HepG2 (cell line): Measurements from ENCODE around the gene IDNK. TPM values are rescaled to one million over a fixed set of nuclear protein-coding genes. Genes with fewer than 3 reads are reported as not detected.
A peak's percentile ranks its signal among the peaks of the same experiment; 100 is the strongest.

Experiments used
- ARHGAP35 ChIP-seq: sonication (generic); formaldehyde crosslinking; IDR thresholded peaks from 2 replicates; pipeline ENCODE4 v1.9.0; 2022; ENCODE audit warnings: mild to moderate bottlenecking, inconsistent platforms, moderate library complexity, missing genetic modification reagents, borderline replicate concordance
- BHLHE40 ChIP-seq: IDR thresholded peaks from 2 replicates; pipeline ENCODE4 v1.6.1; 2011; ENCODE audit warnings: low read length, improper control_type of control experiment
- ELF1 ChIP-seq: sonication (generic); formaldehyde crosslinking; IDR thresholded peaks from 2 replicates; pipeline ENCODE4 v1.4.0; 2020; ENCODE audit warnings: missing genetic modification reagents
- FOXM1 ChIP-seq: sonication (generic); formaldehyde crosslinking; IDR thresholded peaks from 2 replicates; pipeline ENCODE4 v1.5.0; 2020; ENCODE audit warnings: missing genetic modification reagents
- FUBP1 ChIP-seq: sonication (generic); formaldehyde crosslinking; IDR thresholded peaks from 2 replicates; pipeline ENCODE4 v1.5.1; 2020; ENCODE audit warnings: missing genetic modification reagents, mild to moderate bottlenecking, borderline replicate concordance
- HIC2 ChIP-seq: sonication (generic); formaldehyde crosslinking; IDR thresholded peaks from 2 replicates; pipeline ENCODE4 v1.9.0; 2022; ENCODE audit warnings: low read depth, missing genetic modification reagents
- KDM5B ChIP-seq: sonication (generic); formaldehyde crosslinking; IDR thresholded peaks from 2 replicates; pipeline ENCODE4 v1.4.0; 2020; ENCODE audit warnings: missing genetic modification reagents, mild to moderate bottlenecking, borderline replicate concordance
- NFKBIZ ChIP-seq: IDR thresholded peaks from 2 replicates; pipeline ENCODE4 v1.6.1; 2018; ENCODE audit warnings: missing genetic modification reagents, missing compliant biosample characterization
- NR2F1 ChIP-seq, 2 experiments: fragments of 450-650 bp in 1 of 2; formaldehyde crosslinking in 1 of 2; IDR thresholded peaks; 2 replicates each; pipeline versions ENCODE4 v1.5.0 to v1.6.1; 2016 to 2020; ENCODE audit warnings: mild to moderate bottlenecking in 1 of 2, missing compliant biosample characterization in 1 of 2, missing genetic modification reagents in 1 of 2, moderate library complexity in 1 of 2
- PCBP1 ChIP-seq: fragments of 200-400 bp; formaldehyde crosslinking; IDR thresholded peaks from 2 replicates; pipeline ENCODE4 v1.6.1; 2017; ENCODE audit warnings: mild to moderate bottlenecking, low read depth, low read length, borderline replicate concordance
- PHF8 ChIP-seq: sonication (generic); formaldehyde crosslinking; IDR thresholded peaks from 2 replicates; pipeline ENCODE4 v1.5.0; 2020; ENCODE audit warnings: missing genetic modification reagents
- RFX1 ChIP-seq: fragments of 450-650 bp; IDR thresholded peaks from 2 replicates; pipeline ENCODE4 v1.6.1; 2017
- SATB2 ChIP-seq: sonication (generic); formaldehyde crosslinking; IDR thresholded peaks from 2 replicates; pipeline ENCODE4 v1.5.0; 2020; ENCODE audit warnings: missing genetic modification reagents
- SNRNP70 ChIP-seq: fragments of 200-400 bp; formaldehyde crosslinking; IDR thresholded peaks from 2 replicates; pipeline ENCODE4 v1.6.1; 2017; ENCODE audit warnings: mild to moderate bottlenecking, low read depth, low read length, moderate library complexity
- SP1 ChIP-seq, 2 experiments: fragments of 450-650 bp in 1 of 2; sonication (generic) in 1 of 2; formaldehyde crosslinking in 1 of 2; IDR thresholded peaks; 2 replicates each; pipeline versions ENCODE4 v1.4.0 to v1.6.1; 2016 to 2020; ENCODE audit warnings: missing genetic modification reagents in 1 of 2
- TFE3 ChIP-seq: IDR thresholded peaks from 2 replicates; pipeline ENCODE4 v1.6.1; 2016
- TOPORS ChIP-seq: sonication (generic); formaldehyde crosslinking; IDR thresholded peaks from 2 replicates; pipeline ENCODE4 v1.8.0; 2023; ENCODE audit warnings: mild to moderate bottlenecking, missing genetic modification reagents
- ZEB1 ChIP-seq: IDR thresholded peaks from 2 replicates; pipeline ENCODE4 v1.6.1; 2012; ENCODE audit warnings: mild to moderate bottlenecking, low read depth, inconsistent platforms; ENCODE audit not compliant: insufficient replicate concordance
- ZFP41 ChIP-seq: sonication (generic); formaldehyde crosslinking; IDR thresholded peaks from 2 replicates; pipeline ENCODE4 v1.4.0; 2020; ENCODE audit warnings: mild to moderate bottlenecking, missing genetic modification reagents, borderline replicate concordance
- ZKSCAN5 ChIP-seq: sonication (generic); formaldehyde crosslinking; IDR thresholded peaks from 2 replicates; pipeline ENCODE4 v1.5.1; 2020; ENCODE audit warnings: mild to moderate bottlenecking, missing genetic modification reagents
- ZNF24 ChIP-seq: fragments of 450-650 bp; IDR thresholded peaks from 2 replicates; pipeline ENCODE4 v1.6.1; 2017; ENCODE audit warnings: antibody characterized with exemption, mild to moderate bottlenecking
- ZNF292 ChIP-seq: sonication (generic); formaldehyde crosslinking; IDR thresholded peaks from 2 replicates; pipeline ENCODE4 v1.8.1; 2022; ENCODE audit warnings: mild to moderate bottlenecking, low read depth, missing genetic modification reagents, borderline replicate concordance
- ZNF296 ChIP-seq: sonication (generic); formaldehyde crosslinking; conservative IDR thresholded peaks from 2 replicates; pipeline ENCODE4 v1.5.0; 2020; ENCODE audit warnings: mild to moderate bottlenecking, missing genetic modification reagents
- ZNF362 ChIP-seq: sonication (generic); formaldehyde crosslinking; IDR thresholded peaks from 2 replicates; pipeline ENCODE4 v1.4.0; 2020; ENCODE audit warnings: missing genetic modification reagents, mild to moderate bottlenecking, borderline replicate concordance
- ZNF720 ChIP-seq: sonication (generic); formaldehyde crosslinking; IDR thresholded peaks from 2 replicates; pipeline ENCODE4 v1.4.0; 2020; ENCODE audit warnings: missing genetic modification reagents
- polyA plus RNA-seq, 8 experiments: library from polyadenylated mRNA; depleted of rRNA in 3 of 8; stranded (reverse) in 7 of 8; unstranded in 1 of 8; fragments of >200 nt; fragmentation: Illumina TruSeq in 4 of 8; extraction: Trizol in 4 of 8; gene quantifications; 2 replicates each; pipeline versions ENCODE4 v1.2.1 to v1.2.3, GENCODE V29; 2011 to 2016; ENCODE audit warnings: low read depth in 4 of 8, missing spikeins in 1 of 8, mixed read lengths in 1 of 8; ENCODE audit not compliant: insufficient read depth in 1 of 8
- total RNA-seq, 5 experiments: library from RNA; depleted of rRNA; stranded (reverse); fragments of >200 nt; fragmentation: Illumina TruSeq; extraction: Trizol; gene quantifications; 2 replicates each; pipeline ENCODE4 v1.2.3, GENCODE V29; 2016; ENCODE audit warnings: low read depth in 1 of 5

IDNK gene
- total and polyA plus RNA-seq, 2 of the 13 experiments (the other 11 are each of a cell fraction or from before 2014, with no cell fraction given): 3.1 to 4.8 TPM

GRCh38 chr9:83629433-83630104 is 6.6 kb downstream of the IDNK start (continued):
- TF ChIP-seq ARHGAP35 (CRISPR knock-in tag) (peak; percentile 76; the same call in 1 of the 2 replicates), ZEB1 (peak; percentile 51), BHLHE40 (no peak), ZKSCAN5 (CRISPR knock-in tag) (no peak), TOPORS (peak; percentile 53; the same call in 1 of the 2 replicates), ZFP41 (CRISPR knock-in tag) (no peak), NFKBIZ (no peak), ZNF296 (CRISPR knock-in tag) (no peak), HIC2 (CRISPR knock-in tag) (peak; percentile 53; the same call in 1 of the 2 replicates), SATB2 (CRISPR knock-in tag) (no peak), ELF1 (peak; percentile 40), ZNF24 (peak; percentile 88), ZNF720 (CRISPR knock-in tag) (no peak), SNRNP70 (no peak), PHF8 (CRISPR knock-in tag) (no peak), RFX1 (no peak), SP1 (IDR thresholded peaks at IDR 0.05) (no peak), SP1 (CRISPR knock-in tag; IDR thresholded peaks at IDR 0.05) (no peak), KDM5B (CRISPR knock-in tag) (peak; percentile 47; the same call in 1 of the 2 replicates), PCBP1 (no peak), FOXM1 (no peak), ZNF292 (peak; percentile 78; the same call in 1 of the 2 replicates), ZNF362 (peak; percentile 41; the same call in 1 of the 2 replicates), FUBP1 (CRISPR knock-in tag) (no peak), NR2F1 (CRISPR knock-in tag; IDR thresholded peaks at IDR 0.05) (peak; percentile 93 to 96), TFE3 (CRISPR knock-in tag) (no peak)
